HUES64 (cell line): Measurements from ENCODE around the gene CNN2. TPM values are rescaled to one million over a fixed set of nuclear protein-coding genes. Genes with fewer than 3 reads are reported as not detected.
A peak's percentile ranks its signal among the peaks of the same experiment; 100 is the strongest.

Source experiments
- H3K27ac ChIP-seq: 2 replicates; pipeline ENCODE4 v1.7.0; 2013; ENCODE audit warnings: low read depth, low read length, inconsistent platforms
- H3K27me3 ChIP-seq: 2 replicates; pipeline ENCODE4 v1.6.1; 2013; ENCODE audit warnings: mild to moderate bottlenecking, low read length; ENCODE audit not compliant: insufficient read depth
- H3K36me3 ChIP-seq: 2 replicates; pipeline ENCODE4 v1.6.1; 2013; ENCODE audit warnings: mild to moderate bottlenecking, low read length; ENCODE audit not compliant: insufficient read depth
- H3K4me1 ChIP-seq: 2 replicates; pipeline ENCODE4 v1.6.1; 2013; ENCODE audit warnings: mild to moderate bottlenecking, low read length, moderate library complexity; ENCODE audit not compliant: insufficient read depth
- H3K4me3 ChIP-seq: 2 replicates; pipeline ENCODE4 v1.5.1; 2013; ENCODE audit warnings: mild to moderate bottlenecking, low read length, moderate library complexity
- H3K9ac ChIP-seq: 2 replicates; pipeline ENCODE4 v1.6.1; 2013; ENCODE audit warnings: mild to moderate bottlenecking, low read depth, low read length
- H3K9me3 ChIP-seq: 2 replicates; pipeline ENCODE4 v1.6.1; 2013; ENCODE audit warnings: low read depth, low read length; ENCODE audit not compliant: insufficient read depth
- WGBS: fragments of 150-250, 120-280 bp; methylation state at CpG from one replicate; pipeline ENCODE4 v1.1.7; 2013; ENCODE audit warnings: missing lambda C conversion rate; 5-methylcytosine and 5-hydroxymethylcytosine counted together
- polyA plus RNA-seq, 2 experiments: library from polyadenylated mRNA; stranded (reverse); fragments of 50-300 nt; gene quantifications; one replicate each; pipeline ENCODE4 v1.2.3, GENCODE V29; 2013

The CNN2 gene
- 281 TPM for polyA plus RNA-seq (2013, experiment 1 of 2)
- 262 TPM for polyA plus RNA-seq (2013, experiment 2 of 2)

DNA sequence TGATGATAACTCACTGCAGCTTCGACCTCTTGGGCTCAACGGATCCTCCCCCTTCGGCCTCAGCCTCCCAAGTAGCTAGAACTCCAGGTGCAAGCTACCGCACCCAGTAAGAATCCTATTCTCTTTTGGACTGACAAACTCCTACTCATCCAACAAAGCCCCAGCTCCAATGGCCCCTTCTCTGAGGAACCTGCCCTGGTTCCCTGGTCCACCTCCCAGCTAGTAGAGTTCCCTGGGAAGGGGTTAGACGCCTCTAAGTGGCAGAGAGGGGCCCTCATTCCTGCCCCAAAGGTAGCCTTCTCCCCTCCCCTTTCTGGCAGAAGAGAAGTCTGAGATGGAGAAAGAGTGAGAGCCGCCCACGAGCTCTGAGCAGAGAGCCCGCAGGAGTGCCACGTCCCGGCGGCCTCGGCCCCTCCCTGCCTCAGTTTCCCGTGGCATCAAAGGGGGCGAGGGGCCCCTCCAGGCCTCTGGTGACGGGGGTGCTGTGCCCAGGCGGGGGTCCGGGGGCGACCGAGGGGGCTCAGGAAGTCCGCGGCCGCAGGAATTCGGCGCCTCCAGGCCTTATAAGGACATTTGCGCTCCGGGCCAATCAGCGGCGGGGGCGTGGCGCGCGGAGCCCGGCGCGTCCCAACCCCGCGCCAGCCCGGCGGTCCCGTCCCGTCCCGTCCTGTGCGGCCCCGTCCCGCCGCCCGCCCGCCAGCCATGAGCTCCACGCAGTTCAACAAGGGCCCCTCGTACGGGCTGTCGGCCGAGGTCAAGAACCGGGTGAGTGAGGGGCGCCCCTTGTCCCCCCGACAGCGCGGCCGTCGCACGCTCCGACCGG lies at the start of gene CNN2:
TSS of gene CNN2 (plus strand) at position 649 of the 823 bp plus-strand sequence. CDS start at position 703, 54 bp downstream.
- Histone ChIP-seq H3K27ac (peak within 1 kb of the TSS; percentile 91), H3K9ac (peak within 1 kb of the TSS; percentile 97), H3K9me3 (no peaks in the 10 kb centered on the region), H3K4me1 (no peaks in the 10 kb centered on the region), H3K4me3 (peak within 1 kb of the TSS; percentile 86), H3K27me3 (no peaks in the 10 kb centered on the region), H3K36me3 (peaks cover 15% of the 10 kb centered on the region)
- 1% methylated on average over 63 of the region's 63 CpGs for WGBS

DNA sequence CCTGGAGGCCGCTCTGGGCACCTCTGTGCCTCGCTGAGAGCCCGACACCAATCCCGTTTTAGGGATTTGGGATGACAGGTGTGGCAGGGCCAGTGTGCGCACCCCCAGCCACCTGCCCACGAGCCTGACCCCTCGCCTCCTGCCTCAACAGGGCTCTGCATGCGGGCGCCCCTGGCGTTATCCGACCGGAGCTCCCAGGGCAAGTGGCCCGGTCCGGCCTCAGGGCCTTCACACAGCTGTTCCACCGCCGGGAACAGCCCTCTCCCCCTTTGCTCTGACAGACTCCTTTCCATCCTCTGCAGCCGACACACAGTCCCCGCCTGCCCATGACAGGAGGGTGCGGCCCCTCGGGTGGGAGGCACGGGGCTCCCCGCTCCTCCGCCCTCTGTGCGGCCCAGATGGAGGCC lies 49.3 kb upstream of the CNN2 start:
- WGBS, result 90% methylated on average over 24 of the region's 24 CpGs
- H3K4me3 ChIP-seq, result no peak overlapping the region
- peaks cover 10% of the 10 kb centered on the region; the same call in 1 of the 2 replicates for H3K4me1 ChIP-seq
- H3K27ac ChIP-seq, result no peak overlapping the region
- no peaks in the 10 kb centered on the region for H3K9me3 ChIP-seq
- no peak overlapping the region for H3K9ac ChIP-seq
- H3K36me3 ChIP-seq, result peaks cover 5% of the 10 kb centered on the region
- H3K27me3 ChIP-seq, result no peaks in the 10 kb centered on the region

DNA sequence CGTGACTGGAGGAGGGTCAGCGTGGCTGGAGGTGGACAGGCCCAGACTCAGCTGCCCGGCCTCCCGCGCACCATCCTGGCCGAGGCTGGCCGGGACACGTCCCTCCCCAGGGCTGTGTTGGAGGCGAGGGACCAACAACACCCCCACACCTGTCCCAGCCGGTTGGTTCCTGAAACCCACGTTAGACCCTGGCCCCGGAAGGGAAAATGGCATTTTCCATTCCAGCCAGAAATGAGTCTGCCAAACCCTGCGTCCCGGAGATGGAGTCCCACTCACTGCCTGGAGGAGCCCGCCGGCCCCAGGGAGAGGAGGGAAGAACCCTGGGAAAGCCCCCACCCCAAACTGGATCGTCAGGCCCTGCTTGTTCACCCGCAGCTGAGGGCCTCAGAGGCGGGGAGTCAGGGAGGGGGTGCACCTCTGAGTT lies 47.1 kb upstream of the CNN2 start:
- Histone ChIP-seq H3K27ac (peak overlapping the region; percentile 55; the same call in 1 of the 2 replicates), H3K9me3 (no peaks in the 10 kb centered on the region), H3K27me3 (no peaks in the 10 kb centered on the region), H3K9ac (no peak overlapping the region), H3K4me1 (peaks cover 12% of the 10 kb centered on the region; the same call in 1 of the 2 replicates), H3K4me3 (no peak overlapping the region), H3K36me3 (no peaks in the 10 kb centered on the region)
- 83% methylated on average over 19 of the region's 19 CpGs for WGBS

DNA sequence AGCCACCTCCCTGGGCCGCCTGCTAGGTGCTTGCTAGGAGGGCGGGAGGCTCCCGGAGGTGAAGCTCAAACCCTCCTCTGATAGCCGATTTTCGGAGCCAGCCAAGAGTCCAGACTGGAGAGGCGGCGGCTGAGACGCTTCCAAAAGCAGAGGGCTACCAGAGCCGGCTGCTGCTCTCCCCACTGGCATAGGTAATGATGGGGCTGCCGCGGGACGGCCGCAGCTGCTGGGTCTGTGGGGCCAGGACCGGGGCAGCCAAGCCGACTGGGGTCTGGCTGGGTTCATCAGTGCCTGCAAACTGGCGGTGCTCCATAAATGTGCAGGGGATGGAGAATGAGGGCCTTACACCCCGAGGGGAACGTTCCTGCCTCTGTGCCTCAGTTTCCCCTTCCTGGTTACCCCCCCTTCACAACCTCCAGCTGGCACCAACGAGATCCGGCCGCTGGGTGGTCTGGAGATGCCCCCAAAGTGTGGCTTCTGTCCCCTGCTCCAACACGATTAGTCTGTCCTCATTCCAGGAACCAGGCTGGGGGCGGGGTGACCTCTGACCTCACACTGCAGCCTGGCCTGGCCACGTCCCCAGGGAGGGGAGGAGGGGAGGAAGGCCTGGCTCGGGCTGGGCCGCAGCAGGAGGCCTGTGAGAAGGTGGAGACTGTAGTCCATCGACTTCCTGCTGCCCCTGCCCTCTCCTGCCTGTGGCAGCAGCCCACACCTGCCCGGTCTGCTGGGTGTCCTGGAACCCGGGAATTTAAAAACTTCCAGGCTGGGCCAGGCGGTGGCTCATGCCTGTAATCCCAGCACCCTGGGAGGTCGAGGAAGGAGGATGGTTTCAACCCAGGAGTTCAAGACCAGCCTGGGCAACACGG lies 46.0 kb upstream of the CNN2 start:
- no peak overlapping the region for H3K9ac ChIP-seq
- H3K4me3 ChIP-seq, result peak overlapping the region; percentile 20; the same call in 1 of the 2 replicates
- H3K9me3 ChIP-seq, result no peaks in the 10 kb centered on the region
- H3K27ac ChIP-seq, result peak overlapping the region; percentile 71; the same call in 1 of the 2 replicates
- H3K27me3 ChIP-seq, result no peaks in the 10 kb centered on the region
- no peaks in the 10 kb centered on the region for H3K36me3 ChIP-seq
- 38% methylated on average over 32 of the region's 32 CpGs for WGBS
- peaks cover 14% of the 10 kb centered on the region; the same call in 1 of the 2 replicates for H3K4me1 ChIP-seq

DNA sequence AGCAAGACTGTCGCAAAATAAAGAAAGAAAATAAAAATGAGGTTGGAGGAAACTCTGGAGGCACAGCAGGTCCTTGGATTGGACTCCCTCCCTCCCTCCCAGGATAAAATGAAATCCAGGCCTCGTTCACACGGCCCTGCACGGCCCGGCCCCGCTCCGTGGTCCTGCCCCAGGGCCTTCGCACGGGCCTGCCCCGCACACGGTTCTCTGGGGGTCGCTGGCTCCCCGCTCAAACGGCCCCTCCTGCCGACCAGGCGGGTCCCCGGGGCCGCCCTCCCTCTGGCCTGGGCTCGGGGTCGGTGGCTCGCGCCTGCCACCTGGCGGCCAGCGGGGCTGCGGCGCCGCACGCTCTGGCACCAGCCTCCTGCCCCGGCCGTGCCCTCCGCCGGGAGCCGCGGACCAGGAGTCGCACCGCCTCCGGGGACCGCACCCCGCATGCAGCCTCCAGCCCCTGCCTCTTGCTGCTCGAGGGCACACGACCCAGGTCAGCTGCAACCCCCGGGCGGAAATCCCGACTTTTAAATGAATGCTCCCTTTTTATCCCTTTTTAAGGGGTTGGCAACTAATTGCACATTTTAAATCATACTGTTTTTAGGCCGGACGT lies 43.7 kb upstream of the CNN2 start:
- no peak overlapping the region for H3K27ac ChIP-seq
- H3K9ac ChIP-seq, result no peak overlapping the region

DNA sequence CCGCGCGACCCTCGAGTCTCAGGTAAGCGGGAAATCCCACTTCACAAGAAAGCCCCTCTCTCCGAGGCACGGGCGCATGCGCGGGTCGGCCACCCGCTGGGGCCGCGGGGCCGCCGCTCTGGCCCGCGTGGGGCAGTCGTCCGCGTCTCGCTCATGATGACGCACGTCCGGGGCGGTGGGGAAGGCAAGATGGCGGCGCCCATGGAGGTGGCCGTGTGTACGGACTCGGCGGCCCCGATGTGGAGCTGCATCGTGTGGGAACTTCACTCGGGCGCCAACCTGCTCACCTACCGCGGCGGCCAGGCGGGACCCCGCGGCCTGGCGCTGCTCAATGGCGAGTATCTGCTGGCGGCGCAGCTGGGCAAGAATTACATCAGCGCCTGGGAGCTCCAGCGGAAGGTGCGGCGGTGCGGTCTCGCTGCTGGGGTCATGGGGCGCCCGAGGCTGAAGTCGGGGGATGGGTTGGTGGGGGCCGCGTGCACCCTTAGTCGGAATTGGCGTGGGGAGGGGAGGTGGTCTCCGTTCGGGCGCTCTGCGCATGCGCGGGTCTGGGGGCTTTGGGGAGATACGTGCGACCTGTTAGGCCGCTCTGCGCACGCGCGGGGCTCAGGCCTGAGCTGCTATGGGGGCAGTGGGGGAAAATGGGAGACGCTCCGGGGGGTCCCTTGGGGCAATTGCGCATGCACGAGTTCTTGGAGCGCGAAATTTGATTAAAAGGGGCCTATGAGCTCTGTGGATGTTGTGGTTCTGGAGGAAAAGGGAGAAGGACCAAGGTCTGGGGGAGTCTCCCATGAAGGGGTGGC lies 42.0 kb upstream of the CNN2 start, which contains the start of gene WDR18:
TSS of gene WDR18 (plus strand) at position 181 of the 803 bp plus-strand sequence. CDS start at position 190, 9 bp downstream.
- Histone ChIP-seq H3K36me3 (peaks cover 31% of the 10 kb centered on the region), H3K9ac (peak within 1 kb of the TSS; percentile 98), H3K9me3 (no peaks in the 10 kb centered on the region), H3K27me3 (no peaks in the 10 kb centered on the region), H3K4me3 (peak within 1 kb of the TSS; percentile 86), H3K4me1 (peaks cover 14% of the 10 kb centered on the region; the same call in 1 of the 2 replicates), H3K27ac (peak within 1 kb of the TSS; percentile 97)
- under 1% methylated on average over 78 of the region's 78 CpGs for WGBS

More for the DNA sequence above, 43.7 kb upstream of the CNN2 start:
- H3K4me3 ChIP-seq, result 0 out of 2 replicates have a peak overlapping the region, but pooled peaks have one; percentile 22
- peaks cover 14% of the 10 kb centered on the region; the same call in 1 of the 2 replicates for H3K4me1 ChIP-seq
- H3K36me3 ChIP-seq, result peaks cover 22% of the 10 kb centered on the region
- H3K27me3 ChIP-seq, result no peaks in the 10 kb centered on the region
- H3K9me3 ChIP-seq, result no peaks in the 10 kb centered on the region
- 7% methylated on average over 46 of the region's 46 CpGs for WGBS

DNA sequence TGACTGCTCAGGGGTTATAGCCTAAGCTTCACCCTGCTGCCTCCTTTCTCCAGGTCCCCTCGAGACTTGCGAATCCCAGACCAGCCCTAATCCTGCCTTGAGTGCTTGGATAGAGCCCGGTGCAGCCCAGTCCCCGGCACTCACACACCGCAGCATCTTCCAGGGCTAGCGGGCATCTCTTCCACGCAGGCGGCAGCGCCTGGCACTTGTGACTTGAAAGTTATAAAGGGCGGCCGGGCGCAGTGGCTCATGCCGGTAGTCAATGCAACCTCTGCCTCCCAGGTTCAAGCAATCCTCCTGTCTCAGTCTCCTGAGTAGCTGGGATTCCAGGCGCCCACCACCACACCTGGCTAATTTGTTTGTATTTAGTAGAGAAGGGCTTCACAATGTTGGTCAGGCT lies 40.3 kb upstream of the CNN2 start:
- Histone ChIP-seq H3K4me3 (no peak overlapping the region), H3K4me1 (peaks cover 5% of the 10 kb centered on the region), H3K27ac (no peak overlapping the region), H3K9ac (no peak overlapping the region), H3K9me3 (no peaks in the 10 kb centered on the region), H3K36me3 (peaks cover 44% of the 10 kb centered on the region), H3K27me3 (no peaks in the 10 kb centered on the region)
- WGBS, result 90% methylated on average over 14 of the region's 14 CpGs

DNA sequence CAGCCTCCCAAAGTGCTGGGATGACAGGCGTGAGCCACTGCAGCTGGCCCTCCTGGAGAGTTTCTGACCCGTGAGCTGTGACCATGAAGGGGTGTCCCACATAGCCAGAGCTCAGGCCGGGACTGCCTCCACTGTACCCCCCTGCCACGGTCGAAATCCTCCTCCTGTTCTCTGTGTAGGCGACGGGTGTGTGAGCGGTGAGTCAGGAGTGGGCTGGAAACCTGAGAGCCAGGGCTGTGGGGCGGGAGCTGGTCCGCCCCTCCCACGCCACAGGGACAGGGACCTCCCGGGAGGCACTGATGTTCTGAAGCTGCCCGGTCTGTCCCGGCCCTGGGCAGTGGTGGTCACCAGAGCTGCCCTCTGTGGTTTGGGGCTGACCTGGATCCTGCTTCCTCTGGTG lies 38.3 kb upstream of the CNN2 start:
- no peak overlapping the region for H3K9ac ChIP-seq
- 75% methylated on average over 14 of the region's 14 CpGs for WGBS
- H3K36me3 ChIP-seq, result peaks cover 54% of the 10 kb centered on the region
- H3K9me3 ChIP-seq, result no peaks in the 10 kb centered on the region
- H3K4me1 ChIP-seq, result peaks cover 2% of the 10 kb centered on the region
- no peaks in the 10 kb centered on the region for H3K27me3 ChIP-seq
- no peak overlapping the region for H3K27ac ChIP-seq
- no peak overlapping the region for H3K4me3 ChIP-seq

DNA sequence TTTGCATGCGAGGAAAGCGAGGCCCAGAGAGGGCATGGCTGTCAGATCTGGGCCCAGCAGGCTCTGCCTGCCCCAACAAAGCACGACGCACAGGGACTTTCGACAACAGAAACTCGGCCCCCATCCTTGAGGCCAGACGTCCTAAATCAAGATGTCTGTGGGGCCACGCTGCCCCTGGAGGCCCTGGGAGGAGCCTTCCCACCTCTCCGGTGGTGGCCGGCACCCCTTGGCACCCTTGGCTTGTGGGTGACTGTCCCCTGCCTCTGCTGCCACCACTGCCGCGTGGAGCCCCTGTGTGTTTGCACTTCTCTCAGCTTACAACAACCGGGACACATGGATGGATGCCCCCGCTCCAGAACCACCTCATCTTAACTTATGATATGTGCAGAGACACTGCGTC lies 37.9 kb upstream of the CNN2 start:
- Histone ChIP-seq H3K9ac (no peak overlapping the region), H3K27me3 (no peaks in the 10 kb centered on the region), H3K4me3 (no peak overlapping the region), H3K36me3 (peaks cover 59% of the 10 kb centered on the region), H3K4me1 (peaks cover 2% of the 10 kb centered on the region), H3K9me3 (no peaks in the 10 kb centered on the region), H3K27ac (no peak overlapping the region)
- WGBS, result 88% methylated on average over 15 of the region's 15 CpGs
